ENCODE measurements around the gene ZNF175. TPM values are rescaled to one million over a fixed set of nuclear protein-coding genes. Genes with fewer than 3 reads are reported as not detected.
A peak's percentile ranks its signal among the peaks of the same experiment; 100 is the strongest.

The ZNF175 gene
- total and polyA plus RNA-seq, 2 donors (not counting 3 experiments of a cell fraction or from before 2014, with no cell fraction given), result 4.9 to 16.5 TPM

- BruUV-seq (replicated peaks), result TSS peak; percentile 5
- dilution Hi-C loops (cut with MboI; ENCODE audit: extremely low pct_ligation_motif_present, low sequenced_read_pairs), result no loop called here
- TF ChIP-seq GATA2 (IDR thresholded peaks at IDR 0.05; ENCODE audit: insufficient read depth, insufficient read length, low read depth, low read length), result no peak
Measured at GRCh38 chr19:51587264-51588191, 16.4 kb downstream of the ZNF175 start.

GRCh38 chr19:51589511-51589910, 18.4 kb downstream of the ZNF175 start:
- Histone ChIP-seq H3K4me3 (replicated peaks in 1 of 3; ENCODE audit: insufficient read depth in 1 of 3, low read depth in 1 of 3, low read length in 3 of 3) (no peak overlapping the region), H3K79me2 (ENCODE audit: control insufficient read depth, insufficient read depth, low read length) (no peaks in the 10 kb centered on the region), H3K9me1 (replicated peaks; ENCODE audit: control insufficient read depth, extremely low read depth, insufficient read depth, low read length) (no peaks in the 10 kb centered on the region), H3K27ac (ENCODE audit: insufficient read depth, low read depth, low read length) (no peak overlapping the region), H3K36me3 (ENCODE audit: control insufficient read depth in 2 of 2, extremely low read depth in 1 of 2, insufficient read depth in 2 of 2, low read length in 2 of 2) (peaks cover 20% of the 10 kb centered on the region in 2 experiments), H3K4me1 (ENCODE audit: control insufficient read depth, extremely low read depth, insufficient read depth, low read length) (peaks cover 6% of the 10 kb centered on the region), H3K27me3 (ENCODE audit: control insufficient read depth in 2 of 2, insufficient read depth in 2 of 2, low read length in 2 of 2) (no peaks in the 10 kb centered on the region), H3K9me3 (replicated peaks; ENCODE audit: control insufficient read depth, insufficient read depth, low read length) (peaks cover 24% of the 10 kb centered on the region), H3K4me2 (ENCODE audit: insufficient read depth, low read length) (no peak overlapping the region), H2AFZ (ENCODE audit: low read depth, low read length) (no peak overlapping the region), H4K20me1 (replicated peaks; ENCODE audit: control insufficient read depth, extremely low read depth, insufficient read depth, low read length) (no peaks in the 10 kb centered on the region), H3K9ac (replicated peaks; ENCODE audit: extremely low read depth, insufficient read depth, low read length) (no peak overlapping the region)
- DNase-seq (ENCODE audit: low read depth, low spot score) (no peak), FAIRE-seq (no peak)
- no TSS peak for BruUV-seq (replicated peaks)
- TF ChIP-seq MAX (IDR thresholded peaks at IDR 0.05; ENCODE audit: insufficient read depth, insufficient read length) (no peak), POLR2A (IDR thresholded peaks at IDR 0.05; ENCODE audit: low read depth, low read length) (no peak), FOS (IDR thresholded peaks at IDR 0.05; ENCODE audit: borderline replicate concordance, insufficient read depth, low read length) (no peak), GATA2 (IDR thresholded peaks at IDR 0.05; ENCODE audit: insufficient read depth, insufficient read length, low read depth, low read length) (no peak)
- dilution Hi-C loops (cut with MboI; ENCODE audit: extremely low pct_ligation_motif_present, low sequenced_read_pairs), result no loop called here
- POLR2A ChIA-PET, result no interaction called here
- CTCF ChIA-PET, result no interaction called here
- intact Hi-C loops (cut with micrococcal nuclease), result no loop called here

More at GRCh38 chr19:51587264-51588191, 16.4 kb downstream of the ZNF175 start:
- FAIRE-seq (no peak), DNase-seq (ENCODE audit: low read depth, low spot score) (no peak)
- Histone ChIP-seq H3K4me3 (replicated peaks in 1 of 3; ENCODE audit: insufficient read depth in 1 of 3, low read depth in 1 of 3, low read length in 3 of 3) (no peak overlapping the region), H3K9me3 (replicated peaks; ENCODE audit: control insufficient read depth, insufficient read depth, low read length) (peaks cover 24% of the 10 kb centered on the region), H3K36me3 (ENCODE audit: control insufficient read depth in 2 of 2, extremely low read depth in 1 of 2, insufficient read depth in 2 of 2, low read length in 2 of 2) (peaks cover 23 to 26% of the 10 kb centered on the region in 2 experiments), H3K27ac (ENCODE audit: insufficient read depth, low read depth, low read length) (no peak overlapping the region), H3K79me2 (ENCODE audit: control insufficient read depth, insufficient read depth, low read length) (no peaks in the 10 kb centered on the region), H4K20me1 (replicated peaks; ENCODE audit: control insufficient read depth, extremely low read depth, insufficient read depth, low read length) (no peaks in the 10 kb centered on the region), H3K4me1 (ENCODE audit: control insufficient read depth, extremely low read depth, insufficient read depth, low read length) (no peaks in the 10 kb centered on the region), H3K4me2 (ENCODE audit: insufficient read depth, low read length) (no peak overlapping the region), H2AFZ (ENCODE audit: low read depth, low read length) (no peak overlapping the region), H3K9ac (replicated peaks; ENCODE audit: extremely low read depth, insufficient read depth, low read length) (no peak overlapping the region), H3K9me1 (replicated peaks; ENCODE audit: control insufficient read depth, extremely low read depth, insufficient read depth, low read length) (no peaks in the 10 kb centered on the region), H3K27me3 (ENCODE audit: control insufficient read depth in 2 of 2, insufficient read depth in 2 of 2, low read length in 2 of 2) (no peaks in the 10 kb centered on the region)
- CTCF ChIA-PET, result no interaction called here
- POLR2A ChIA-PET, result no interaction called here
- intact Hi-C loops (cut with micrococcal nuclease), result no loop called here

Measured in endothelial cell of umbilical vein (primary cell).